NCI-H524 (cell line): ENCODE data around the gene DOLK.

Source experiments
- DNase-seq, 2 experiments: peaks; one replicate each; lab custom pipeline; 2025; lab: John Stamatoyannopoulos, UW

The DOLK gene

GRCh38 chr9:128906741-128907140, 40.7 kb downstream of the DOLK start:
- DNase-seq, result no peak

GRCh38 chr9:128905964-128906363, 41.4 kb downstream of the DOLK start:
- no peak for DNase-seq

GRCh38 chr9:128903871-128904620, 43.4 kb downstream of the DOLK start:
- DNase-seq, result no peak

GRCh38 chr9:128903079-128903461, 44.3 kb downstream of the DOLK start:
- DNase-seq, result no peak

GRCh38 chr9:128902351-128903078, 44.9 kb downstream of the DOLK start:
- DNase-seq, result no peak

- no peak for DNase-seq
Measured at GRCh38 chr9:128901822-128902221, 45.6 kb downstream of the DOLK start.

- no peak for DNase-seq
Measured at GRCh38 chr9:128901379-128901778, 46.0 kb downstream of the DOLK start.

GRCh38 chr9:128899566-128900322, 47.7 kb downstream of the DOLK start:
- DNase-seq, result no peak

GRCh38 chr9:128898845-128899565, 48.4 kb downstream of the DOLK start:
- no peak for DNase-seq

- no peak for DNase-seq
Measured at GRCh38 chr9:128898382-128898781, 49.0 kb downstream of the DOLK start.

- DNase-seq, result no peak
Measured at GRCh38 chr9:128895556-128895955, 51.8 kb downstream of the DOLK start.
